Body of pancreas (tissue), 4 donors: ENCODE measurements around the gene SLC35F3. TPM values are rescaled to one million over a fixed set of nuclear protein-coding genes. Genes with fewer than 3 reads are reported as not detected.

ENCODE experiments used
- ATAC-seq: fragments of 150-250 bp; one replicate; pipeline ENCODE4 v1.9.1; 2016
- DNase-seq, 4 donors: peaks; one replicate each; pipeline ENCODE4 v3.0.0-alpha.2; 2019
- H3K27ac ChIP-seq, 4 donors: fragments of 200-600 bp; sonication (generic); 1 replicate in 3 of 4; 2 replicates in 1 of 4; pipeline versions ENCODE4 v1.5.1 to v1.6.1; 2016 to 2019; ENCODE audit warnings: mild to moderate bottlenecking in 1 of 4, mixed read lengths in 1 of 4, moderate library complexity in 1 of 4
- H3K27me3 ChIP-seq, 2 donors: fragments of 200-600 bp; sonication (generic); one replicate each; pipeline ENCODE4 v1.6.0; 2016; ENCODE audit warnings: mild to moderate bottlenecking in 1 of 2
- H3K36me3 ChIP-seq, 2 donors: fragments of 200-600 bp; sonication (generic); replicated peaks in 1 of 2; 2 replicates each; pipeline ENCODE4 v1.5.1; 2016; ENCODE audit warnings: low read depth in 2 of 2; ENCODE audit not compliant: insufficient read depth in 1 of 2
- H3K4me1 ChIP-seq: fragments of 200-600 bp; sonication (generic); one replicate; pipeline ENCODE4 v1.6.0; 2016
- H3K4me3 ChIP-seq, 2 donors: fragments of 200-600 bp; sonication (generic); 1 replicate in 1 of 2; 2 replicates in 1 of 2; pipeline ENCODE4 v1.5.1; 2016 to 2019
- H3K9me3 ChIP-seq, 3 donors: fragments of 200-600 bp; sonication (generic); 1 replicate in 2 of 3; 2 replicates in 1 of 3; pipeline ENCODE4 v1.5.1; 2016
- POLR2A ChIP-seq, 3 donors: fragments of 450-650 bp; IDR thresholded peaks; one replicate each; pipeline ENCODE4 v1.6.1; 2016; ENCODE audit warnings: antibody characterized with exemption in 3 of 3, mild to moderate bottlenecking in 2 of 3
- WGBS, 2 donors: methylation state at CpG; one replicate each; pipeline ENCODE4 v1.1.5; 2017; 5-methylcytosine and 5-hydroxymethylcytosine counted together
- intact Hi-C: fragments of 100-400 bp; cut with DNase I; formaldehyde crosslinking; loops from one replicate; pipeline ENCODE4 v1.15.1; 2023
- total RNA-seq, 2 donors: library from RNA; depleted of rRNA; stranded (reverse); fragments of >200 nt; gene quantifications; one replicate each; pipeline ENCODE4 v1.1.0, GENCODE V29; 2016
- TF ChIP-seq, protein P1 (sequence below), 7 experiments: fragments of 450-650 bp in 4 of 7; fragments of 200-600 bp in 3 of 7; sonication (generic) in 3 of 7; IDR thresholded peaks; one replicate each; pipeline ENCODE4 v1.5.1; 2016 to 2019; ENCODE audit warnings: antibody characterized with exemption in 7 of 7

The SLC35F3 gene
- total RNA-seq, 2 donors from 2014 or later: 0.99 to 11.7 TPM

DNA sequence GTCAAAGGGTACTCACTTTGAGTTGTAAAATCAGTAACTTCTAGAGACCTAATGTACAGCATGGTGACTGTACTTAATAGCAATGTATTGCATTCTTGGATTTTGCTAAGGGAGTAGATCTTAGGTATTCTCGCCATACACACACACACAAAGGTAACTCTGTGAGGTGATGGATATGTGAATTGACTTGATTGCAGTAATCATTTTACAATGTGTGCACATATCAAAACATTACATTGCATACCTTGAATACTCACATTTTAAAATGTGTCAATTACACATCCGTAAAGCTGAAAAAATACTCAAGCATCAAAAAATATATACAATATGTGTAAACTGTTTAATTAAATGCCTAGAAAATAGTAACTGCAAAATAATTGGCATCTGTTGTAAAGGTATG, 86.0 kb downstream of the SLC35F3 start:
- TF ChIP-seq, protein P1, sequence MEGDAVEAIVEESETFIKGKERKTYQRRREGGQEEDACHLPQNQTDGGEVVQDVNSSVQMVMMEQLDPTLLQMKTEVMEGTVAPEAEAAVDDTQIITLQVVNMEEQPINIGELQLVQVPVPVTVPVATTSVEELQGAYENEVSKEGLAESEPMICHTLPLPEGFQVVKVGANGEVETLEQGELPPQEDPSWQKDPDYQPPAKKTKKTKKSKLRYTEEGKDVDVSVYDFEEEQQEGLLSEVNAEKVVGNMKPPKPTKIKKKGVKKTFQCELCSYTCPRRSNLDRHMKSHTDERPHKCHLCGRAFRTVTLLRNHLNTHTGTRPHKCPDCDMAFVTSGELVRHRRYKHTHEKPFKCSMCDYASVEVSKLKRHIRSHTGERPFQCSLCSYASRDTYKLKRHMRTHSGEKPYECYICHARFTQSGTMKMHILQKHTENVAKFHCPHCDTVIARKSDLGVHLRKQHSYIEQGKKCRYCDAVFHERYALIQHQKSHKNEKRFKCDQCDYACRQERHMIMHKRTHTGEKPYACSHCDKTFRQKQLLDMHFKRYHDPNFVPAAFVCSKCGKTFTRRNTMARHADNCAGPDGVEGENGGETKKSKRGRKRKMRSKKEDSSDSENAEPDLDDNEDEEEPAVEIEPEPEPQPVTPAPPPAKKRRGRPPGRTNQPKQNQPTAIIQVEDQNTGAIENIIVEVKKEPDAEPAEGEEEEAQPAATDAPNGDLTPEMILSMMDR (IDR thresholded peaks at IDR 0.05): no peak
- TF ChIP-seq POLR2A (IDR thresholded peaks at IDR 0.05): no peak
- ATAC-seq: no peak
- WGBS, 2 donors: 71 to 78% methylated on average over 2 of the region's 2 CpGs

DNA sequence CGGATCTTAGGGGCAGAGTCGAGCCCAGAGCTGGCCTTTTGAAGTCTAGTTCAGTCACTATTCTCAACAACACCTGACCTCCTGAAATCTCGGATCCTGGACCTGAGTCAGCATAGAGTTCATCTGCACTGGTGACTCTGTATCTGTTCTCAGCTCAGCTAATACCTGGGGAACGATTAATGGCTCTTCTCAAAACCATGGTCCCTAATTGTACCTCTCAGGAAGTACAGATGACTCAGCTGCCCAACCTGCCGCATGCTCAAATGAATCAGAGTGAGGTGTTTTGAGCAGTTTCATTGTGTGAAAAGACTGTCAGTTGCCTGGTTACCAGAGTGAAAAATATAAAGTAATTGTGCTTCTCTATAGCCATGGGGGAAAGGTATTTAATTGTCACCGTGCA, 89.2 kb downstream of the SLC35F3 start:
- TF ChIP-seq POLR2A (IDR thresholded peaks at IDR 0.05): no peak
- TF ChIP-seq, protein P1 (IDR thresholded peaks at IDR 0.05): no peak
- DNase-seq: peak in 2 of 4 donors; percentile 16 to 43
- intact Hi-C loops: no loop called here

More for the DNA sequence above, 86.0 kb downstream of the SLC35F3 start:
- no peak for DNase-seq
- H3K27me3 ChIP-seq: no peaks in the 10 kb centered on the region
- H3K4me1 ChIP-seq: no peaks in the 10 kb centered on the region
- no peaks in the 10 kb centered on the region for H3K36me3 ChIP-seq
- H3K27ac ChIP-seq: no peak overlapping the region
- no peaks in the 10 kb centered on the region for H3K9me3 ChIP-seq
- intact Hi-C loops: no loop called here
- no peak overlapping the region for H3K4me3 ChIP-seq

DNA sequence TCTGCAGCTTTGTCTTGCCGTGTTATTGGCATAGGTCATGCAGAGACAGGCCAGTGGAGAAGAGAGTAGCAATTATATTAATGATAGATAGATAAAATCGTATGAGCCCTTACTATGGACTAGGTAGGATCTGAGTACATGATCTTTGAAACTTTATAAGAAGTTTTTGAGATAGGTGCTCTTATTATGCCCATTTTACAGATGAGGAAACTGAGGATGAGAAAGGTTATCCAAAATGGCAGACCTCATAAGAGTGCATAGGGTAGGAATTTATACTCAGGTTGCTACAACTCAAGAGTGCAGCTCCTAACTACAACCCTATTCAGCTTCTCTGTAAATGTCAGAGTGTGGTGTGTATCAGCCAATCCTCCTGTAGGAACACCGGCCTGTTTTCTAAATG, 89.6 kb downstream of the SLC35F3 start:
- TF ChIP-seq, protein P1 (IDR thresholded peaks at IDR 0.05): no peak
- TF ChIP-seq POLR2A (IDR thresholded peaks at IDR 0.05): no peak
- no peak overlapping the region for H3K27ac ChIP-seq
- H3K9me3 ChIP-seq: no peaks in the 10 kb centered on the region
- H3K4me1 ChIP-seq: no peaks in the 10 kb centered on the region
- ATAC-seq: no peak
- intact Hi-C loops: no loop called here
- no peaks in the 10 kb centered on the region for H3K36me3 ChIP-seq
- 58 to 72% methylated on average over 3 of the region's 3 CpGs for WGBS, 2 donors
- no peak overlapping the region for H3K4me3 ChIP-seq
- H3K27me3 ChIP-seq: no peaks in the 10 kb centered on the region
- DNase-seq: no peak

More for the DNA sequence above, 89.2 kb downstream of the SLC35F3 start:
- Histone ChIP-seq H3K27me3 (no peaks in the 10 kb centered on the region), H3K36me3 (no peaks in the 10 kb centered on the region), H3K4me1 (no peaks in the 10 kb centered on the region), H3K27ac (no peak overlapping the region), H3K4me3 (no peak overlapping the region), H3K9me3 (no peaks in the 10 kb centered on the region)
- 34 to 45% methylated on average over 6 of the region's 6 CpGs for WGBS, 2 donors
- ATAC-seq: no peak

DNA sequence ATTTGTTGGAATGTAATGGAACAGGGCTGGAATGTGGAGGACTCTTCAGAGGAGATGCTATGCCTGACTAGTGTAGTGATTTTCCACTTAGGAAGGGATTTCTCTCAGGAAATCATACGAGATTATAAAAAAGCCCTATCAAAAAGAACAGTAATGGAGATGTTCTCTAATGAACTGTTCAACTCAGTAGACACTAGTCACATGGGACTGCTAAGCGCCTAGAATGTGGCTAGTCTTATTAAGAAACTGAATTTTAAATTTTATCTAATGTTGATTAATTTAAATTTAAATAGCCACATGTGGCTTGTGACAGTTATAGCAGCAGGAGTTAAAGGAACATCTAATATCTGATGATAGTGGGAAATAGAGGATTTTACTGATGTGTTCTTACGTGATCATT, 94.0 kb downstream of the SLC35F3 start:
- H3K4me1 ChIP-seq: no peaks in the 10 kb centered on the region
- ATAC-seq (no peak), DNase-seq (no peak)
- H3K27ac ChIP-seq: no peak overlapping the region
- intact Hi-C loops: no loop called here
- no peak overlapping the region for H3K4me3 ChIP-seq
- no peaks in the 10 kb centered on the region for H3K36me3 ChIP-seq
- no peaks in the 10 kb centered on the region for H3K9me3 ChIP-seq
- no peaks in the 10 kb centered on the region for H3K27me3 ChIP-seq
- WGBS, 2 donors: 65 to 68% methylated on average over 3 of the region's 3 CpGs
- TF ChIP-seq, protein P1 (IDR thresholded peaks at IDR 0.05): no peak
- no peak for TF ChIP-seq POLR2A (IDR thresholded peaks at IDR 0.05)

DNA sequence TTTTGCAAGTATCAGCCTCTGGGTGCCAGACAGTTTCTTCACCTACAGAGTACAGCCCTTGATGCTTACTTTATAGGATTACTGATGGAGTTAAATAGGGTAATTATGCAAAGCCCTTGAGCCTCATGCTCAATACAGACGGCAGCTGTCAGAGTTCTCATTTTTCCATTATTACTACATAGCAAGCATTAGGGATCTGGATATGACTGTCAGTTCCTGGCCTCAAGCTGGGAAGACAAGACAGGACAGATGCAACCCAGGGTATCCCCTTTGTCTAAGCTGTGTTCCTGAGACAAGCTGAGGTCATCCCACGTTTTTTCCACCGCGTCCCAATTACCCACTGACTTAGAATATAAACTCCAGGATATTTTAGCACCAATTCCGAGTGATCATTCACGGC, 94.4 kb downstream of the SLC35F3 start:
- DNase-seq (no peak), ATAC-seq (no peak)
- Histone ChIP-seq H3K9me3 (no peaks in the 10 kb centered on the region), H3K4me1 (no peaks in the 10 kb centered on the region), H3K4me3 (no peak overlapping the region), H3K27ac (no peak overlapping the region), H3K27me3 (no peaks in the 10 kb centered on the region), H3K36me3 (no peaks in the 10 kb centered on the region)
- TF ChIP-seq, protein P1 (IDR thresholded peaks at IDR 0.05): no peak
- no peak for TF ChIP-seq POLR2A (IDR thresholded peaks at IDR 0.05)
- intact Hi-C loops: no loop called here
- WGBS, 2 donors: 59 to 76% methylated on average over 6 of the region's 6 CpGs
